Activated naive CD8-positive, alpha-beta T cell treated with anti-CD3 and anti-CD28 coated beads, Interleukin-2, amount 10 ng/mL, durations not matched to agents 7 days and 5 days (primary cell): ENCODE data around the gene PJA1. TPM values are rescaled to one million over a fixed set of nuclear protein-coding genes. Genes with fewer than 3 reads are reported as not detected.
A peak's percentile ranks its signal among the peaks of the same experiment; 100 is the strongest.

ENCODE experiments used
- ATAC-seq: fragments of 150-1000 bp; cut with Tn5 transposase; one replicate; pipeline ENCODE4 v1.10.0; 2021; ENCODE audit warnings: low read depth, moderate library complexity
- POLR2A ChIA-PET: fragments of 350-600 bp; sonication (Branson Sonifier 250); formaldehyde crosslinking; loops from one replicate; lab custom pipeline; 2021; ENCODE audit warnings: antibody characterized with exemption; lab: Charles Lee
- DNase-seq: peaks from one replicate; pipeline ENCODE4 v3.0.0; 2021
- H3K27ac Mint-ChIP-seq: one replicate; pipeline ENCODE4 v1.8.0; 2022; ENCODE audit warnings: mild to moderate bottlenecking, mixed read lengths
- H3K27me3 Mint-ChIP-seq: one replicate; pipeline ENCODE4 v1.8.0; 2022; ENCODE audit warnings: mild to moderate bottlenecking, moderate library complexity, mixed read lengths
- H3K36me3 Mint-ChIP-seq: one replicate; pipeline ENCODE4 v1.8.0; 2021; ENCODE audit warnings: mild to moderate bottlenecking, mixed read lengths
- H3K4me1 Mint-ChIP-seq: one replicate; pipeline ENCODE4 v1.8.0; 2021; ENCODE audit warnings: mixed read lengths
- H3K4me3 Mint-ChIP-seq: one replicate; pipeline ENCODE4 v1.8.0; 2022; ENCODE audit warnings: mild to moderate bottlenecking, moderate library complexity, mixed read lengths
- H3K9me3 Mint-ChIP-seq: one replicate; pipeline ENCODE4 v1.8.0; 2021; ENCODE audit warnings: mixed read lengths
- total RNA-seq, 2 experiments: library from RNA; stranded (reverse); gene quantifications; one replicate each; pipeline ENCODE4 v1.2.3, GENCODE V29; 2021

The PJA1 gene, protein sequence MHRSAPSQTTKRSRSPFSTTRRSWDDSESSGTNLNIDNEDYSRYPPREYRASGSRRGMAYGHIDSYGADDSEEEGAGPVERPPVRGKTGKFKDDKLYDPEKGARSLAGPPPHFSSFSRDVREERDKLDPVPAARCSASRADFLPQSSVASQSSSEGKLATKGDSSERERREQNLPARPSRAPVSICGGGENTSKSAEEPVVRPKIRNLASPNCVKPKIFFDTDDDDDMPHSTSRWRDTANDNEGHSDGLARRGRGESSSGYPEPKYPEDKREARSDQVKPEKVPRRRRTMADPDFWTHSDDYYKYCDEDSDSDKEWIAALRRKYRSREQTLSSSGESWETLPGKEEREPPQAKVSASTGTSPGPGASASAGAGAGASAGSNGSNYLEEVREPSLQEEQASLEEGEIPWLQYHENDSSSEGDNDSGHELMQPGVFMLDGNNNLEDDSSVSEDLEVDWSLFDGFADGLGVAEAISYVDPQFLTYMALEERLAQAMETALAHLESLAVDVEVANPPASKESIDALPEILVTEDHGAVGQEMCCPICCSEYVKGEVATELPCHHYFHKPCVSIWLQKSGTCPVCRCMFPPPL
- 10 to 100 TPM; 22.4 to 23.9 TPM for total RNA-seq

DNA sequence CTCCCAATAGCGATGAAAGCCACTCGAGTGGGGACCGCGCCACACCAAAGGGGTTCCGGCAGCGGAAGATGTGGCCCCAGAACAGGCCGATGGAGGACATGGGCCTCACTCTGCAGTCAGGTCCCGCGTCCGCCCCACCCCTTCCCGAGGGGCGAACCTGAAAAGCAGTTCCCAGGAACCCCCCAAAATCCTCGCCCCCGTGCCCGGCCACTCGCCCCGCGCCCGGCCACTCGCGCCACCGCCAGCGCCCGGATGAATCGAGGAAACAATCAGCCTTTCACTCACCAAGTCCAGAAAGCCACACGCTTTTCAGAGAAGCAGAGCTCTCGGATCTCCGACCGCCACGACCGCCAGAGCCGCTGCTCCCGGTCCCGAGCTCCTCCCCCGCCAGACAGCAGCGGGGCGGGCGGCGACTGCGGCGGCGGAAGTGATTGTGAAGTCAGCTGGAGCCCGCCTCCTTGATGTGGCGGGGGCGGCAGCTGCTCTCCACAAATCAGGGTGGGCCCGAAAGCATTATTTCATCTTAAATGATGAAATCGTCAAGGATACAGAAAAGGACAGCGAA lies at the start of gene PJA1:
Gene PJA1 (minus strand): TSS at position 367 of the 565 bp plus-strand sequence. CDS start 2,380 bp downstream, outside the sequence.
- peak; percentile 79 for DNase-seq
- H3K27me3 Mint-ChIP-seq = peaks cover 3% of the 10 kb centered on the region
- peaks cover 10% of the 10 kb centered on the region for H3K36me3 Mint-ChIP-seq
- peak within 1 kb of the TSS; percentile 83 for H3K27ac Mint-ChIP-seq
- ATAC-seq = peak; percentile 62
- POLR2A ChIA-PET = no interaction called here
- H3K9me3 Mint-ChIP-seq = no peaks in the 10 kb centered on the region
- H3K4me1 Mint-ChIP-seq = peaks cover 25% of the 10 kb centered on the region
- H3K4me3 Mint-ChIP-seq = peak within 1 kb of the TSS; percentile 93

DNA sequence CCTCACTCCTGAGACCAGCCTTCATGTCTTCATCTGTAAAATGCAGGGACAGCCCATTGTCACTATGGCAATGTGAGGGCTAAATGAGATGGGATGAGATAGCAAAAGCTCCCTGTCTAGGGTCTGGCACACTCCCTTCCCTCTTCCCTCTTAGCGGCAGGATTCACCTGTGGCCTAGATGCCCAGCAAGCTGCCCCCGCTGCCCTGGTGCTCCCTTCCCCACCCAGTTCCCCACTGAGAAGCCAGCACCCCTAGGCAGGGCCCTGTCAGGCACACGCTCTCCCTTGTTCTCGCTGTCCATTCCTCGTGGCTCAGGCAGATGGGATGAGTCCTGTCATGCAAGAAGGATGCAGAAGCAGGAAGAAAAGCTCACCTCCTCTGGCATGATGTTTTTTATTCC lies 49.2 kb upstream of the PJA1 start:
- no peaks in the 10 kb centered on the region for H3K9me3 Mint-ChIP-seq
- H3K4me1 Mint-ChIP-seq = no peaks in the 10 kb centered on the region
- no peak overlapping the region for H3K4me3 Mint-ChIP-seq
- DNase-seq = no peak
- H3K27me3 Mint-ChIP-seq = no peaks in the 10 kb centered on the region
- H3K27ac Mint-ChIP-seq = no peak overlapping the region
- no peaks in the 10 kb centered on the region for H3K36me3 Mint-ChIP-seq
- ATAC-seq = no peak
- POLR2A ChIA-PET = no interaction called here

DNA sequence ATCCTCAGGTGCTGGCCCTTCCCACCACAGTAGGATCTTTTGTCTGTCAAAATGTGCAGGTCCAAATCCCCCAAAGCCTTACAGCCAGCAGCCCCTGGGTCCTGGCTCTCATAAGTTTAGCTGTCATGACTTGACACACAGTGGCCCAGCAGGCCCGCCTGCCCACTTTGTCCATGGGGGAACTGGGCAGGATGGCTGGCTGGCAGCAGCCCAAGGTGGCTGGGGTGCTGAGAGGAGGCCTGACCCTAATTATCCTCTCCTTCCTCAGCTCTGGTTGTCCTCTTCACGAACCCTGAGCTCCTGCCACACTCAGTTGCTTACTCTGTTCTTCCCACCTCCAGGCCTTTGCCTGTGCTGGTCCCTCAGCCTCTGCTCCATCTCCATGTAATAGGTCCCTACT lies 46.4 kb upstream of the PJA1 start:
- POLR2A ChIA-PET = no interaction called here
- ATAC-seq = no peak
- no peaks in the 10 kb centered on the region for H3K9me3 Mint-ChIP-seq
- no peak overlapping the region for H3K4me3 Mint-ChIP-seq
- no peak for DNase-seq
- H3K4me1 Mint-ChIP-seq = no peaks in the 10 kb centered on the region
- H3K27ac Mint-ChIP-seq = no peak overlapping the region
- H3K36me3 Mint-ChIP-seq = no peaks in the 10 kb centered on the region
- no peaks in the 10 kb centered on the region for H3K27me3 Mint-ChIP-seq

DNA sequence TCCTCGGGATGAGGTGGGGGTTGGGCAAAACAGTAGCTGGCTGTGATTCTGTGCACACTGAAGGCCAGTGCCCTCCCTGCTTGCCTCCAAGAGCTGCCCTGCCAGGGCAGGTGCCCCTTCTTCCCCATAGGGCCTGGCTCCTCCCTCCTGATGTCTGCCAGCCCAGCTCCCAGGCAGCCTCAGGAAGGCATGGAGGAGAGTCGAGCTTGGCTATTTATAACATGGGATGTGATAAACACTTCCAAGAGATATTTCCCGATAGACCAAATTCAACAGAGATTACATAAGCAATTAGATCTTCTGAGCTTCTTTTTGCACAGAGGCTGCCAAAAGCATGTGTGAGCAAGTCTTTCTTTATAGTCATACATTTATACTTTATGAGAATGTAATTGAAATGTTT lies 45.3 kb upstream of the PJA1 start:
- no peaks in the 10 kb centered on the region for H3K9me3 Mint-ChIP-seq
- no peaks in the 10 kb centered on the region for H3K27me3 Mint-ChIP-seq
- no peak overlapping the region for H3K27ac Mint-ChIP-seq
- no peaks in the 10 kb centered on the region for H3K36me3 Mint-ChIP-seq
- H3K4me3 Mint-ChIP-seq = no peak overlapping the region
- POLR2A ChIA-PET = no interaction called here
- DNase-seq (no peak), ATAC-seq (no peak)
- H3K4me1 Mint-ChIP-seq = no peaks in the 10 kb centered on the region

DNA sequence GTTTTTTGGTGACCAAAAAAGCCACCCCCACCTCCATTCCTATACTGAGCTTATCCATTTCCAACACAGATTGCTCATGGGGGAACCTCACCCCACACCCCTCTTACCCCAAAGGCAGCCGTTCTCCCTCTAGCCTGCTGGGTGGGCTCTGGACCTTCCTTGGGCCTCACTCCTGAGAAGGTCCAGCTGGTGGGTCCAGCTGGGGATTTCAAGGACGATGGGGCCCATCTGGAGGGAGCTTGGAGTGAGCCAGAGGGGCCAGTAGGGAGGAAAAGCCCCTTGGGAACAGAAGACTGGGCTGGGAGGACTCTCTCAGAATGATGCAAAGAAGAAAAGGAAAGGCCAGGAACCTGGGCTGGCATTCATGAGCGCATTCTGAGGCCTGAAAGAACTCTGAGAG lies 42.0 kb upstream of the PJA1 start:
- no peaks in the 10 kb centered on the region for H3K4me1 Mint-ChIP-seq
- H3K9me3 Mint-ChIP-seq = no peaks in the 10 kb centered on the region
- H3K27me3 Mint-ChIP-seq = no peaks in the 10 kb centered on the region
- no peak for DNase-seq
- H3K36me3 Mint-ChIP-seq = no peaks in the 10 kb centered on the region
- H3K4me3 Mint-ChIP-seq = no peak overlapping the region
- no peak overlapping the region for H3K27ac Mint-ChIP-seq
- no peak for ATAC-seq
- POLR2A ChIA-PET = no interaction called here

DNA sequence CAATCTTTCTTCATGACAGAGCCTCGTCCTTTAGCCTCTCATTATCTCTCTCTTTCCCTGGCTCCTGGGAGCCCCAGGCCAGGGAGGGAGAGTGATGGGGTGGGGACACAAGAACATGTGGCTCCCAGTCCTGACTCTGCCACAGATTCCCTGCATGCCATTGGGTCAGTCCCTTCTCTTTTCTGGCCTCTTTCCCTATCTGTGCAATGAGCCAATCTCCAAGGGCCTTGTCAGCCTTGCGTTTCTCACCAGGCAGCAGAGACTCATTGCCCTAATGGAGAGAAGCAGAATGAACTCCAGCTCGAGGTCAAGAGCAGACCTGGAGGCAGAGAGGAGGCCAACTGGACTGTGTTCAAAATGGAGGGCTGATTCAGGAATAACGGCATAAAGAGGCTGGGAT lies 38.4 kb upstream of the PJA1 start:
- POLR2A ChIA-PET = no interaction called here
- H3K27me3 Mint-ChIP-seq = no peaks in the 10 kb centered on the region
- no peak for ATAC-seq
- no peak overlapping the region for H3K4me3 Mint-ChIP-seq
- DNase-seq = no peak
- H3K9me3 Mint-ChIP-seq = no peaks in the 10 kb centered on the region
- no peak overlapping the region for H3K27ac Mint-ChIP-seq
- H3K4me1 Mint-ChIP-seq = no peaks in the 10 kb centered on the region
- no peaks in the 10 kb centered on the region for H3K36me3 Mint-ChIP-seq

DNA sequence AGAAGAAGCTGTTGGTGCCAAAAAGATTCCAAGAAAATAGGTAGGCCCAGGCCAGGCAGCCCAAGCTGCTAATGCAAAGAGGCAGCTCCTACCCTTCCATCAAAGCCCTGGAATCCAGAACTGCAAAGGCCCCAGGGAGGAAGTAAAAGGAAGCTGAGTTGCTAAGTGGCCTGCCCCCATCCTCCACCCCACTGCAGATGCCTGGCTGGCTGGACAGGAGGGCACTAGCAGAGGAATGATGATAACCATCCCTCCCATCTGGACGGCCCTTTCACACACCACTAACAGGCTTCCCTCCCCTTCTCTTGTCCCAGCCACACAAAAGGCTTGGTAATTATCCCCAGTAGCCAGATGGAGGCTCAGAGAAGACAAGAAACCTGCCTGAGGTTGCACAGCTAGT lies 32.4 kb upstream of the PJA1 start:
- Mint-ChIP-seq H3K27ac (no peak overlapping the region), H3K4me3 (no peak overlapping the region), H3K9me3 (no peaks in the 10 kb centered on the region), H3K36me3 (no peaks in the 10 kb centered on the region), H3K4me1 (no peaks in the 10 kb centered on the region), H3K27me3 (peaks cover 2% of the 10 kb centered on the region)
- DNase-seq (no peak), ATAC-seq (no peak)
- POLR2A ChIA-PET = no interaction called here

DNA sequence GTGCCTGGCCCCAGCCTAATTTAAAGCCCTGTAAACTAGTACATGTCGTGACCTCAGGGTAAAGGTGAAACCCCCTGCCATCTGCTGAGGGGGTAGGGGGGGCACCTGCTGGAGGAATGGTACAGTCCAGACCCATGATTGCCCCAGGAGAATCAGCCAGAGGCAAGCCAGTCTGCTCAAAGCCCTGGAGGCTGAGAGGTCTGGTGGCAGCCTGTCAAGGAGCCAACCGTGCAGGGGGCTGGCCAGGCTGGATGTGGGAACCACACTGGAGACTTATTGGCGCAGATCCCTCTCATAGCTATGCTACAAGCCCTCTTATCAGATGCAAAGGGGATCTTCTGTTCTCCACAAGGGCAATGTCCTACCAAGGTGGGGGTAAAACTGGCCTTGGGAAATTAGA lies 31.4 kb upstream of the PJA1 start:
- no peaks in the 10 kb centered on the region for H3K9me3 Mint-ChIP-seq
- no peak overlapping the region for H3K4me3 Mint-ChIP-seq
- no peaks in the 10 kb centered on the region for H3K36me3 Mint-ChIP-seq
- no peak overlapping the region for H3K27ac Mint-ChIP-seq
- ATAC-seq (no peak), DNase-seq (no peak)
- no peaks in the 10 kb centered on the region for H3K4me1 Mint-ChIP-seq
- POLR2A ChIA-PET = no interaction called here
- H3K27me3 Mint-ChIP-seq = peaks cover 4% of the 10 kb centered on the region

DNA sequence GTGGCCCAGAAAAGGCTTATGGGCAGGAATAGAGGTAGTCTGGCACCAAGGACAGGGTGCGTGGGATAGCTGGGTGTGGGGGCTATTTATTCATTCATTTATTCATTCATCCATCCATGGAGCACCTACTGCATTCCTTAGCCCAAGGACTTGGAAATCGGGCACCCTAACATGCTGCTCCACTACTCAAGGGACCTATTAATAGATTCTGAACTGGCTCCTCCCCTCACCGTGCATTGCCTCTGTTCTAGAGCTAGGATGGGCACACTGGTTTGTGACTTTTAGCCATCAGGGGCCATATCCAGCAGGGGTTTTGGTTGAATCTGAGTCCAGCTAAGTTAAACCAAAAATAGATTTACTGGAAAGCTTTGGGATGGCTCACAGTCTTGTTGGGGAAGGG lies 30.6 kb upstream of the PJA1 start:
- no peak overlapping the region for H3K27ac Mint-ChIP-seq

DNA sequence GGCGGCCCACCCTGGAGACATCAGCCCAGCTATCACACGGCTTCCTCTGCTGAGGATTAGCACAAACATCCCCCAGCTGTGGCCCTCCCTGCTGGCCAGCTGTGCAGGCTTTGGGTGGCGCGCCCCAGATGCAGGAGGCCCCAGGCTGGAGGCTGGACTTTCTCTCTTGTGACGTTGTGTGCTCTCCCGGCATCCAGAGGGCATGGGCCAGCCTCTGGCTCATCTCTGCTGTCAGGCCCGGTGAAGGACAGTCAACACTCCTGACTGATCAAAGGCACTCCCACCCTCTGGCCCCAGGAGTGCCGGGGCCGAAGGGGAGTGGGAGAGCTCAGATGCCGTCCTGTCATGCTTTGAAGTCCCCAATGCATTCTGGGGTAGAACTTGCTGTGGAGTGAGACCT lies 29.9 kb upstream of the PJA1 start:
- Mint-ChIP-seq H3K4me1 (no peaks in the 10 kb centered on the region), H3K9me3 (no peaks in the 10 kb centered on the region), H3K4me3 (no peak overlapping the region), H3K27ac (no peak overlapping the region), H3K36me3 (no peaks in the 10 kb centered on the region), H3K27me3 (peaks cover 4% of the 10 kb centered on the region)
- DNase-seq (no peak), ATAC-seq (no peak)
- POLR2A ChIA-PET = no interaction called here

More for the DNA sequence above, 30.6 kb upstream of the PJA1 start:
- Mint-ChIP-seq H3K27me3 (peaks cover 4% of the 10 kb centered on the region), H3K36me3 (no peaks in the 10 kb centered on the region), H3K4me1 (no peaks in the 10 kb centered on the region), H3K4me3 (no peak overlapping the region), H3K9me3 (no peaks in the 10 kb centered on the region)
- DNase-seq (no peak), ATAC-seq (no peak)
- POLR2A ChIA-PET = no interaction called here

DNA sequence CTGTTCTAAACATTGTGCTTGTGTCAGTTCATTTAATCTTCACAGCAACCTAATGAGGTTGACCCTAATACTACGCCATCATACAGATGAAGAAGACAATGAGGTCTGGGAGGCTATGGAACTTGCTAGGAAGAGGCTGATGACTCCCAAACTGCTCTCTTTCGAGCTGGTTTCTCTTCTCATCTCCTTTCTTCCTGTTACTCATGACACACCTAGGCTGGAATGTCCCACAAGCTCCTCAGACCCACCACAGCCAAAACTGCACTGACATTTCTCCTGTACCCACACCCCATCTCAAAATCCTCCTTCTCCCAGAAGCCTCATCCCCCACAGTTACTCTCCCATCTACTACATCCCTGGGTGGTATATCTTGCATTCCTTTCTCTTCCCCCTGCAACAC lies 27.4 kb upstream of the PJA1 start:
- Mint-ChIP-seq H3K36me3 (no peaks in the 10 kb centered on the region), H3K4me1 (no peaks in the 10 kb centered on the region), H3K27me3 (peaks cover 6% of the 10 kb centered on the region), H3K27ac (no peak overlapping the region), H3K9me3 (no peaks in the 10 kb centered on the region), H3K4me3 (no peak overlapping the region)
- ATAC-seq (no peak), DNase-seq (no peak)
- POLR2A ChIA-PET = no interaction called here

DNA sequence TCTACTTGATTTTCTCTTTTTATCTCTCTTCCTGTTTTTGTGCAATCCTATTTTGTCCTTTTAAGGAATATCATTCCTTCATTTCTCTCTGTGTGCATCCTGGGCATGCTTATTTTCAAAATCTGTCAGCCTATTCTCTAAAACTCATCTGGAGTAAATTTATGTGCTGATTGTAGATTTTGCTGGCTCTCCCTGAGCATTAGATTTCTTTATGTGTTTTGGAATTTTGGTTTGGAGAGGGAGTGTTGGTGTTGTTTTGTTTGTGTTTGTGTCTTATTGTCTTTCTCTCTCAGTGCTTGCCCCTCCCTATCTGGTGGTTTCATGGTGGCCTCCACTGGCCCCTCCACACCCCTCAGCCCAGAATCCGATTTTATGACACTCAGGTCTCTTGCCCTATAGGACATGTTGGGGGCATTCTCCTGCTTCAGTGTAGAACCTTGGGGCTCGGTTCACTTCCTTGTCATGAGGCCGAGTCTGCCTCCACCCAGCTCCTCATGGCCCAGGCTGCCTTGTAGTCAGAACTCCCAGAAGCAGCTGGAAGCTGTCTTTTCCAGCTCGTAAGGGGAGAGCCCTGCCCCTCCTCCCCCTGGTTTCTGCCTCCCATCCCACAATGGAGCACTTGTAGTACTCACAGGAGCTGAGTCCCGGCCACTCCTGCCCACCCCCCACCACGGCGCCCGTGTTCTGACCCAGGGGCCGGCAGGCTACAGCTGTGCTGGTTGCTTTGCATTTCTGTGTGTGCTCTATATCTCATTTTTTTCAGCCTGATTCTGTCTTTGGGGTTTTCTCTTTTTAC lies 24.5 kb upstream of the PJA1 start:
- peaks cover 6% of the 10 kb centered on the region for H3K27me3 Mint-ChIP-seq
- ATAC-seq (no peak), DNase-seq (no peak)
- no peak overlapping the region for H3K27ac Mint-ChIP-seq
- no peaks in the 10 kb centered on the region for H3K36me3 Mint-ChIP-seq
- no peaks in the 10 kb centered on the region for H3K4me1 Mint-ChIP-seq
- no peaks in the 10 kb centered on the region for H3K9me3 Mint-ChIP-seq
- no peak overlapping the region for H3K4me3 Mint-ChIP-seq
- POLR2A ChIA-PET = no interaction called here

DNA sequence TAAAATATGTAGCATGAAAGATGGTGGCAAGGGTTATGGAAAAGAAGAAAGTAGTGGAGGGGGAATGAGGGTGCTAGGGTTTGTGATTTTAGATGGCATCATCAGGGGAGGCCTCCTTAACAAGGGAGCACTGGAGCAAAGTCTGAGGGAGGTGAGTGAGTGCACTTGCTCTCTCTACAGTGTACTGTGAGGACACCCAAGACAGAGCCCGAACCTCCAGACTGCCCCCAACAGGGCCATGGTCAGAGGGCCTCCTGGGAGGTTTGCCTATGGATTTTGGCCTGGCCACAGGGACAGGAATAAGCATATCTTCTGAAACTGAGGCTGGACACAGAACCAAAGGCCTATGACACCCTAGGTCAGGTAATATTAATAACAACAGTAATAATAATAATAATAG lies 21.4 kb upstream of the PJA1 start:
- POLR2A ChIA-PET = no interaction called here
- no peaks in the 10 kb centered on the region for H3K9me3 Mint-ChIP-seq
- H3K27ac Mint-ChIP-seq = no peak overlapping the region
- no peaks in the 10 kb centered on the region for H3K4me1 Mint-ChIP-seq
- H3K36me3 Mint-ChIP-seq = no peaks in the 10 kb centered on the region
- ATAC-seq (no peak), DNase-seq (no peak)
- H3K4me3 Mint-ChIP-seq = no peak overlapping the region
- peaks cover 2% of the 10 kb centered on the region for H3K27me3 Mint-ChIP-seq
